K562 (cell line): ENCODE measurements around the gene TTC39C.

ENCODE experiments used
- CHD7 ChIP-seq: fragments of 200-600 bp; sonication (generic); IDR thresholded peaks from one replicate; pipeline ENCODE4 v1.6.1; 2012; ENCODE audit warnings: mild to moderate bottlenecking, low read depth, low read length, inconsistent platforms
- EHMT2 ChIP-seq: fragments of 450-650 bp; IDR thresholded peaks from 2 replicates; pipeline ENCODE4 v1.6.1; 2018; ENCODE audit warnings: antibody characterized with exemption
- ETS1 ChIP-seq: conservative IDR thresholded peaks from 2 replicates; pipeline ENCODE4 v1.6.1; 2011; ENCODE audit warnings: low read depth, mild to moderate bottlenecking, low read length; ENCODE audit not compliant: control insufficient read depth
- EZH2 ChIP-seq: IDR thresholded peaks from 2 replicates; pipeline ENCODE4 v1.6.1; 2012; ENCODE audit warnings: low read depth, mild to moderate bottlenecking, inconsistent platforms, low read length, borderline replicate concordance
- HCFC1 ChIP-seq: IDR thresholded peaks from 2 replicates; pipeline ENCODE4 v1.6.1; 2012; ENCODE audit warnings: low read depth, low read length, improper control_type of control experiment
- HMGXB4 ChIP-seq: sonication (generic); formaldehyde crosslinking; IDR thresholded peaks from 2 replicates; pipeline ENCODE4 v1.8.1; 2023; ENCODE audit warnings: mild to moderate bottlenecking, missing genetic modification reagents
- MEF2A ChIP-seq: IDR thresholded peaks from 2 replicates; pipeline ENCODE4 v1.6.1; 2011; ENCODE audit warnings: low read depth, mild to moderate bottlenecking, low read length, moderate library complexity; ENCODE audit not compliant: control insufficient read depth
- SRF ChIP-seq, 2 experiments: fragments of 250-450, 450-650 bp in 1 of 2; sonication (Bioruptor Pico) in 1 of 2; sonication (generic) in 1 of 2; formaldehyde crosslinking; IDR thresholded peaks; 2 replicates each; pipeline versions ENCODE4 v1.5.0 to v1.5.1; 2020 to 2022; ENCODE audit warnings: mild to moderate bottlenecking in 1 of 2, missing genetic modification reagents in 1 of 2
- TFAP4 ChIP-seq: sonication (generic); formaldehyde crosslinking; IDR thresholded peaks from 2 replicates; pipeline ENCODE4 v1.8.0; 2022; ENCODE audit warnings: missing genetic modification reagents, mild to moderate bottlenecking, moderate library complexity, borderline replicate concordance
- ZNF263 ChIP-seq: sonication (generic); formaldehyde crosslinking; IDR thresholded peaks from 2 replicates; pipeline ENCODE4 v1.8.0; 2022; ENCODE audit warnings: mild to moderate bottlenecking, missing genetic modification reagents, borderline replicate concordance

GRCh38 chr18:24057804-24058203 is 43.2 kb downstream of the TTC39C start:
- no peak for TF ChIP-seq MEF2A
- no peak for TF ChIP-seq HCFC1
- TF ChIP-seq EZH2, result no peak
- no peak for TF ChIP-seq SRF (CRISPR knock-in tag; IDR thresholded peaks at IDR 0.05)
- TF ChIP-seq TFAP4 (CRISPR knock-in tag), result no peak
- TF ChIP-seq CHD7, result no peak
- no peak for TF ChIP-seq ETS1
- TF ChIP-seq ZNF263, result no peak
- no peak for TF ChIP-seq HMGXB4
- TF ChIP-seq EHMT2, result no peak
